AG09319 (cell line): ENCODE results near the gene CACNA2D3.

Source experiments
- DNase-seq: peaks from one replicate; pipeline ENCODE4 v3.0.0-alpha.2; 2010; ENCODE audit warnings: low read depth; ENCODE audit errors: extremely low read depth
- CTCF ChIP-seq: IDR thresholded peaks from 2 replicates; pipeline ENCODE4 v1.5.1; 2011; ENCODE audit warnings: low read depth, mild to moderate bottlenecking, inconsistent platforms, low read length, moderate library complexity

The CACNA2D3 gene

GRCh38 chr3:54777141-54777540 lies 654.8 kb downstream of the CACNA2D3 start:
- no peak for TF ChIP-seq CTCF
- no peak for DNase-seq

GRCh38 chr3:54780336-54780735 lies 658.0 kb downstream of the CACNA2D3 start:
- peak; percentile 80 for DNase-seq
- TF ChIP-seq CTCF, result no peak

GRCh38 chr3:54781728-54782127 lies 659.4 kb downstream of the CACNA2D3 start:
- TF ChIP-seq CTCF, result no peak
- DNase-seq, result no peak

GRCh38 chr3:54783611-54784010 lies 661.3 kb downstream of the CACNA2D3 start:
- no peak for DNase-seq
- no peak for TF ChIP-seq CTCF

GRCh38 chr3:54784021-54784420 lies 661.7 kb downstream of the CACNA2D3 start:
- no peak for DNase-seq
- no peak for TF ChIP-seq CTCF

- TF ChIP-seq CTCF, result no peak
- no peak for DNase-seq
These were observed 663.6 kb downstream of the CACNA2D3 start for GRCh38 chr3:54785976-54786375.

- no peak for TF ChIP-seq CTCF
- no peak for DNase-seq
These were observed 667.7 kb downstream of the CACNA2D3 start for GRCh38 chr3:54790051-54790450.
